ENCODE data around the gene DHRS9.

The DHRS9 gene

GRCh38 chr2:169090133-169090820 lies 20.9 kb downstream of the DHRS9 start:
- in situ Hi-C loops (cut with HindIII; ENCODE audit: low pct_ligation_motif_present, low pct_unique_long_range_greater_than_20kb, low sequenced_read_pairs): no loop called here
- DNase-seq: no peak

- in situ Hi-C loops (cut with HindIII; ENCODE audit: low pct_ligation_motif_present, low pct_unique_long_range_greater_than_20kb, low sequenced_read_pairs): no loop called here
- no peak for DNase-seq
Measured at GRCh38 chr2:169091256-169091655, 21.9 kb downstream of the DHRS9 start.

DNA sequence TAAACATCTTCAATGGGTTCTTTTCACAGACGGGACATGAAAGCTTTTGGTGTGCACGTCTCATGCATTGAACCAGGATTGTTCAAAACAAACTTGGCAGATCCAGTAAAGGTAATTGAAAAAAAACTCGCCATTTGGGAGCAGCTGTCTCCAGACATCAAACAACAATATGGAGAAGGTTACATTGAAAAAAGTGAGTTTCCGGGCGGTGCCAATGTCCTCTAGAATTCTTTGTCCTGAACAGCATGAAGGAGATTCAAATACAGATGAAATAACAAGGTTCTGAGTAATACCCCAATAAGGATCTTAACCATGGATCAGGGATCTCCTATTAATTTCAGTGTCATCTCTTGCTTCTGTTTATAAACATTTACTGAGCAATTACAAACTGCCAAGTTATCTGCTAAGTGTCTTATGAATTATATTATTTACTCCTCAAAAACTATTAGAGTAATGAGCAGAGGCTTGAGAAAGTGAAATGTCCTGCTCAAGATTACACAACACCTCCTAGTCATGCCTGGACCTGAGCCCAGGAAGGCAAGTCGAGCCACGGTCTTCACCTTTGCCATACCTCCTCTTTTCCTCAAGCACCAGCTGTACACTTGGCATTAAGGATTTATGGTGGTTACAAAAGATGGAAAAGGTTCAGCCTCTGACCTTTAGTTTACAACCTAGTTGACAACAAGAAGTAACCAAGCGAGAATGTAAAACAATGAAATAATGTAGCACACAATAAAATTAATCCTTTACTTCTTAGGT lies 22.6 kb downstream of the DHRS9 start:
- DNase-seq: no peak
- in situ Hi-C loops (cut with HindIII; ENCODE audit: low pct_ligation_motif_present, low pct_unique_long_range_greater_than_20kb, low sequenced_read_pairs): no loop called here

GRCh38 chr2:169093535-169093934 lies 24.2 kb downstream of the DHRS9 start:
- DNase-seq: no peak
- in situ Hi-C loops (cut with HindIII; ENCODE audit: low pct_ligation_motif_present, low pct_unique_long_range_greater_than_20kb, low sequenced_read_pairs): no loop called here

GRCh38 chr2:169094676-169095075 lies 25.3 kb downstream of the DHRS9 start:
- DNase-seq: no peak
- in situ Hi-C loops (cut with HindIII; ENCODE audit: low pct_ligation_motif_present, low pct_unique_long_range_greater_than_20kb, low sequenced_read_pairs): no loop called here

DNA sequence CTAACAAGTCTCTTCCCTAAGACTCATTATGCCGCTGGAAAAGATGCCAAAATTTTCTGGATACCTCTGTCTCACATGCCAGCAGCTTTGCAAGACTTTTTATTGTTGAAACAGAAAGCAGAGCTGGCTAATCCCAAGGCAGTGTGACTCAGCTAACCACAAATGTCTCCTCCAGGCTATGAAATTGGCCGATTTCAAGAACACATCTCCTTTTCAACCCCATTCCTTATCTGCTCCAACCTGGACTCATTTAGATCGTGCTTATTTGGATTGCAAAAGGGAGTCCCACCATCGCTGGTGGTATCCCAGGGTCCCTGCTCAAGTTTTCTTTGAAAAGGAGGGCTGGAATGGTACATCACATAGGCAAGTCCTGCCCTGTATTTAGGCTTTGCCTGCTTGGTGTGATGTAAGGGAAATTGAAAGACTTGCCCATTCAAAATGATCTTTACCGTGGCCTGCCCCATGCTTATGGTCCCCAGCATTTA lies 26.3 kb downstream of the DHRS9 start:
- in situ Hi-C loops (cut with HindIII; ENCODE audit: low pct_ligation_motif_present, low pct_unique_long_range_greater_than_20kb, low sequenced_read_pairs): no loop called here
- DNase-seq: peak; percentile 77

DNA sequence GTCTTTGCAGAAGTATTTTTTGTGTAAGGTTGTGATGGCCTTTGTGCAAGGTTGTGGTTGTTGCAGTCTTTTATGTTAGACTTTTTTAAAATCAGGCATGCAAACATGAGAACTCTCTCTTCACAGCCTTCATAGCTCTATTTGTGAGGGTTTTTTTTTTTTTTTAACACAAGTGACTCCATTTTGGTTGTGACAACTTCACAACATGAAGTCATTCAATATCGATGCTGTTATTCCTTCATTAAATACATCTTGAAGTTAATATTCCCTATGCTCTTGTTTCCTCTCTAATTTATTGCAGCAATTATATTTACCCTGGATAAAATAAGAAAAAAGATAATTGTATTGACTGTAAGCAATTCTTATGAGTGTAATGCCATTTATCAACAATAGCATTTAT lies 35.5 kb downstream of the DHRS9 start:
- in situ Hi-C loops (cut with HindIII; ENCODE audit: low pct_ligation_motif_present, low pct_unique_long_range_greater_than_20kb, low sequenced_read_pairs): no loop called here

DNA sequence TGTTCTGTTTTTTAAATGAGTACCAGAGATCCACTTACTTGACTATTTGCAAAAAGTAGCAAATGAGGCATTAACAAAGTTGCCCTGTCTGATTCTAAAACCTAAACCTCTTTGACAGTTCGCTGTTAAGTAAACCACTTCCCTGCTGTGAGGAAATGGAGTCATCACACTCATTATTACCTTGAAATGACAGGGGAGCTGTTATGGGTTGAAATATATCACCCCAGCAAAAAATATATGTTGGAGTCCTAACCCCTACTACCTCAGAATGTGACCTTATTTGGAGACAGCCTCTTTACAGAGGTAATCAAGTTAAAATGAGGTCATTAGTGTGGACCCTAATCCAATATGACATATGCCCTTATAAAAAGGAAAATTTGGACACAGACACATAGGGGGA lies 36.1 kb downstream of the DHRS9 start:
- in situ Hi-C loops (cut with HindIII; ENCODE audit: low pct_ligation_motif_present, low pct_unique_long_range_greater_than_20kb, low sequenced_read_pairs): no loop called here
- no peak for DNase-seq

More for the DNA sequence above, 35.5 kb downstream of the DHRS9 start:
- no peak for DNase-seq

DNA sequence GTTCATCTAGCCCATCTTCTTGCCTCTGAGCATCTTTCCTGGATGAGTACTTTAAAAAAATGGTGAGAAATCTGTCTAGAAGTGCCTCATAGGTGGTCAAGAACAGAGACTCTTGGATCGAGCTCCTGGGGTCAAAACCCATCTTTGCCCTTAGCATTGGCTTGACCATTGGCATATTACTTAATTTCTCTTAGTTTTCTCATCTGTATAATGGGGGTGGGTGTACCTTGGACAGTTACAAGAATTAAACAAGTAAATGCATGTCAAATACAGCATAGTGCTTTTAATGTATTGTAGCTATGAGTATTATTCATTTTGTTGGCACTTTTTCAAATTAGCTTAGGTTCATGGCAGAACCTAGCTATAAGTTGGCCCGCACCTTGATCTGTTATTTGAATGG lies 36.8 kb downstream of the DHRS9 start:
- DNase-seq: no peak
- in situ Hi-C loops (cut with HindIII; ENCODE audit: low pct_ligation_motif_present, low pct_unique_long_range_greater_than_20kb, low sequenced_read_pairs): no loop called here

DNA sequence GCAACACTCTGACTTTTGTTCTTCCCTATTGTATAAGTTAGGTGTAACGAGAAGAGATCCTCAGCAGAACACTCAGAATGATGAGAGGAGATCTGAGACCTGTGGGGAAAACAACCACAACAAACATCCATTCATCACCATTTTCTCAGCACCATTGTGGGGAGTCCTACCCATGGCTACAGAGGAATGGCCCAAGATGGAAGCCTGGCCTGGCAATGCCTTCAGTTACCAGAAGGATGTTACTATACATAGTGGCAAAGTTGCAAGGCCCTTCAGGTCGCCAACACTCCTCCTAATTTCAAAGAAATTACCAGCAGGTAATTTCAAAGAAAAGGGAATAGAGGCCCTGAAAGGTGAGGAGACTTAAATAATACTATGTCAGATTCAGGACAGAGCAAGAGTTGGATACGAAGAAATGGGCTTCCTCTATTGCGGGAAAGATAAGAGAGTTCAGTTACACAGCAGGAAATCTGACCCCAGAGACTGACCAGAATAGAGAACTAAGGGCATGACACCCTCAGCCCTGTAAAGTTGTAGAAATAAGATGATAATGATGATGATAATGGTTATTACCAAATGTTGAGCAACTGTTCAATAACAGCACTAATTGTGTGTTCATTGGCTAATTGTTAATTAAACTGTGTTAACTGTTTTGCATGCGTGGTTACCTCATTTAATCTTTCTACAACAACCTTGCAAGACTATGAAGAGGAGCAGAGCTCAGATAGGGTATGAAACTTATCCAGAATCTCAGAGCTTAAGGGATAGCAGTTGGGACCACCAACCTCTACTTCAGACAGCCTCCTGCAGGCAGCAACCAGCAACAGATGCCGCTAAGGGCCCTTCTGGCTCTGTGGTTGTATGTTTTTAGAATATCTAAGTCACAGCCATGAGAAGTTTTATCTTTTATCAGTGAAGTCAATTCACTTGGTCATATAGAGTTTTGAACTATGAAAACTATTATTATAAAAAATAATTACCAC lies 37.5 kb downstream of the DHRS9 start:
- in situ Hi-C loops (cut with HindIII; ENCODE audit: low pct_ligation_motif_present, low pct_unique_long_range_greater_than_20kb, low sequenced_read_pairs): no loop called here
- no peak for DNase-seq

DNA sequence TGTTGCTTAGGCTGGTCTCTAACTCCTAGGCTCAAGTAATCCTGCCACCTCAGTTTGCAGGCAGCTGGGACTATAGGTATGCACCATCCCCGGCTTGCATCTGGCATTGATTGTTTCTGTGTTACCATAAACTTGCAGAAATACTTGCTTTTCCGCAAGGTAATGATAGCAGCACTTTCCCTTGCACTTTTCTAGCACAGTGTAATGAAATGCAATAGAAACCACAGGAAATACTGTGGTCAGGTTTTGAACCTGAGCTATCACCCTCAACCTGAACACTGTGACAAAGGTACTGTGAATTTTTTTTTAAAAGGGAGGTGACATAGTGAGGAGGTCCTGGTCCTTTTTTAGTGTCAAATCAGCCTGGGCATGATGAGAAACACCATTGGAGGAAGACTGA lies 38.3 kb downstream of the DHRS9 start:
- no peak for DNase-seq
- in situ Hi-C loops (cut with HindIII; ENCODE audit: low pct_ligation_motif_present, low pct_unique_long_range_greater_than_20kb, low sequenced_read_pairs): no loop called here

- in situ Hi-C loops (cut with HindIII; ENCODE audit: low pct_ligation_motif_present, low pct_unique_long_range_greater_than_20kb, low sequenced_read_pairs): no loop called here
- DNase-seq: no peak
Measured at GRCh38 chr2:169108099-169108884, 38.9 kb downstream of the DHRS9 start.

DNA sequence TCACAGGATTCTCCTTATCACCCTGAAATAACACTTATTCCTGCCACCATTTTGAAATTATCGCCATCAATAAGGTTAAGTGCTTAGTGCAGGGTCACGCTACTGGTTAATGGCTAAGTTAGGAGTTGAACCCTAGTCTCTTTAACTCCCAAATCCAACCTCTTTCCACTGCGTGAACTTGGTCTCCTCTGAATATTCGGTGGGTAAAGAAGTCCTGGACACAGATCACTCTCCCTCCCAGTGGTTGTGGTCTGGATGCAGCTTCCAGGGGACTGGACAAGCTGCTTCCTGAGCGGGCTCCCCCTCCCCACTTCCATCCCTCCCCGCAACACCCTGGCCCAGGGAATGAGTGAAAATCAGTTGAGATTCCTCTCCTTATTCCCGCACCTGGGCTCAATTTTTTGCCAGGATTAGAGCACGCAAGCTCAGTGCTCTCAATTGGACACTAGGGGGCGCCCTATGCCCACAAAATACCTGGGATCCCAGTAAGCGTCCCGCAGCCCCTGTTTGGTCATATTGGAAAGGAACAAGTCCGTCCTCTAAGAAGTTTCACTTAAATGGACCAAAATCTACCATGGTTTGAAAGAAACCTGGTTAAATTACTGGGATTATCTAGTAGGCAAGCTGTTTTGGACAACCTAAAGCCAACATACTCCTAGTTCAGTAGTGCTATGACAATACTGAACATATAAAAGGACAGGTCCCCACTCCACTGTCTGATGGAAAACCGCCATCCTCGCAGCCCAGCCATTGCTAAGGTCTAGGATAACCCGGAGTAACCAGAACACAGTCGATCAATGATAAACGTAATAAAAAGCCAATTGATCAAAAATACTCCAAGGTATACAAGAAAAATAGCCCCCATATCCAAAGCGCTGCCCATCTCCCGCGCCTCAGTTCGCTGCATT lies 40.4 kb downstream of the DHRS9 start:
- peak; percentile 73 for DNase-seq
- in situ Hi-C loops (cut with HindIII; ENCODE audit: low pct_ligation_motif_present, low pct_unique_long_range_greater_than_20kb, low sequenced_read_pairs): no loop called here

- in situ Hi-C loops (cut with HindIII; ENCODE audit: low pct_ligation_motif_present, low pct_unique_long_range_greater_than_20kb, low sequenced_read_pairs): no loop called here
- no peak for DNase-seq
Measured at GRCh38 chr2:169110419-169110818, 41.1 kb downstream of the DHRS9 start.

GRCh38 chr2:169110916-169111315 lies 41.6 kb downstream of the DHRS9 start:
- in situ Hi-C loops (cut with HindIII; ENCODE audit: low pct_ligation_motif_present, low pct_unique_long_range_greater_than_20kb, low sequenced_read_pairs): no loop called here
- no peak for DNase-seq

GRCh38 chr2:169112841-169113240 lies 43.5 kb downstream of the DHRS9 start:
- in situ Hi-C loops (cut with HindIII; ENCODE audit: low pct_ligation_motif_present, low pct_unique_long_range_greater_than_20kb, low sequenced_read_pairs): no loop called here
- no peak for DNase-seq

- in situ Hi-C loops (cut with HindIII; ENCODE audit: low pct_ligation_motif_present, low pct_unique_long_range_greater_than_20kb, low sequenced_read_pairs): no loop called here
Measured at GRCh38 chr2:169114056-169114455, 44.7 kb downstream of the DHRS9 start.

More at GRCh38 chr2:169114056-169114455, 44.7 kb downstream of the DHRS9 start:
- no peak for DNase-seq

Data from ACHN (cell line).